Epithelial cell of proximal tubule (primary cell): ENCODE results near the gene TP53TG5. TPM values are rescaled to one million over a fixed set of nuclear protein-coding genes. Genes with fewer than 3 reads are reported as not detected.

Experiments
- DNase-seq: peaks from one replicate; pipeline ENCODE4 v3.0.0-alpha.2; 2011; ENCODE audit warnings: low read depth
- H3K4me3 ChIP-seq: 2 replicates; pipeline ENCODE4 v1.5.1; 2011; ENCODE audit warnings: low read depth, mild to moderate bottlenecking, low read length
- total RNA-seq: library from RNA; depleted of rRNA; stranded (reverse); fragments of >200 nt; gene quantifications from 2 replicates; pipeline ENCODE4 v1.2.3, GENCODE V29; 2015
- TF ChIP-seq, protein P1 (sequence below): conservative IDR thresholded peaks from 2 replicates; pipeline ENCODE4 v1.5.1; 2012; ENCODE audit warnings: low read depth, mild to moderate bottlenecking, low read length

The TP53TG5 gene
- total RNA-seq, 1 donor from 2014 or later: not detected

DNA sequence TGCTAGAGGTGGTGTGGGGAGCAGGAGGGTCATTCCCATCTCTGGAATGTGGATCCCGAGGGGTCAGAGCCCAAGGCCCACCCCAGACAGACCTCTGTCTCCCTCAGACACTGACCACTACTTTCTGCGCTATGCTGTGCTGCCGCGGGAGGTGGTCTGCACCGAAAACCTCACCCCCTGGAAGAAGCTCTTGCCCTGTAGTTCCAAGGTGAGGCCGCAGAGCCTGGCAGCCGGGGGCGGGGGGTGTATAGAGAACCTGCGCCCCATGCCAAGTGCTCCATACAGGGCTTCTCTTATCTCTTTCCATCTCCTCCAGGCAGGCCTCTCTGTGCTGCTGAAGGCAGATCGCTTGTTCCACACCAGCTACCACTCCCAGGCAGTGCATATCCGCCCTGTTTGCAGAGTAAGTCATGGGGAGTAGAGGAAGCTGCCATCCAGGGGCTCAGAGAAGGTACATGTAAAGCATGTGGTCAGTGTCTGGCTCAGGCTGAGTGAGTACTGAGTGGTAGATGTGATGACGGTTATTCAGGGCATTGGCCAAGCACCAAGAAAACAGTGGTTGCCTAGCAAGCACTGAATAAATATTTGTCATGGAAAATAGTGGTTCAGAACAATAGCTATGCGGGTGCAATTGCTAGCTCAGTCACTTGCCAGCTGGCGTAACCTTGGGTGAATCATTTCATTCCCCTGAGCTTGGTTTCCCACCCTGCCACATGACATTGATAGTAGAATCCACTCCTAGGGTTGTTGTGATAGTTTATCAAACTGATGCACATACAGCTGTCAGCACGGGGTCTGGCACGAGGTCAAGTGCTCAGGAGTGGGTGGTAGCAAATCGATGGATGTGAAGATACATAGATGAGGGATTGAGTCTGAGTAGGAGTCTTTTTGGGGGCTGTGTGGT is 41.3 kb upstream of the TP53TG5 start:
- DNase-seq: peak; percentile 92
- TF ChIP-seq, protein P1, sequence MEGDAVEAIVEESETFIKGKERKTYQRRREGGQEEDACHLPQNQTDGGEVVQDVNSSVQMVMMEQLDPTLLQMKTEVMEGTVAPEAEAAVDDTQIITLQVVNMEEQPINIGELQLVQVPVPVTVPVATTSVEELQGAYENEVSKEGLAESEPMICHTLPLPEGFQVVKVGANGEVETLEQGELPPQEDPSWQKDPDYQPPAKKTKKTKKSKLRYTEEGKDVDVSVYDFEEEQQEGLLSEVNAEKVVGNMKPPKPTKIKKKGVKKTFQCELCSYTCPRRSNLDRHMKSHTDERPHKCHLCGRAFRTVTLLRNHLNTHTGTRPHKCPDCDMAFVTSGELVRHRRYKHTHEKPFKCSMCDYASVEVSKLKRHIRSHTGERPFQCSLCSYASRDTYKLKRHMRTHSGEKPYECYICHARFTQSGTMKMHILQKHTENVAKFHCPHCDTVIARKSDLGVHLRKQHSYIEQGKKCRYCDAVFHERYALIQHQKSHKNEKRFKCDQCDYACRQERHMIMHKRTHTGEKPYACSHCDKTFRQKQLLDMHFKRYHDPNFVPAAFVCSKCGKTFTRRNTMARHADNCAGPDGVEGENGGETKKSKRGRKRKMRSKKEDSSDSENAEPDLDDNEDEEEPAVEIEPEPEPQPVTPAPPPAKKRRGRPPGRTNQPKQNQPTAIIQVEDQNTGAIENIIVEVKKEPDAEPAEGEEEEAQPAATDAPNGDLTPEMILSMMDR: no peak
- no peak overlapping the region for H3K4me3 ChIP-seq

DNA sequence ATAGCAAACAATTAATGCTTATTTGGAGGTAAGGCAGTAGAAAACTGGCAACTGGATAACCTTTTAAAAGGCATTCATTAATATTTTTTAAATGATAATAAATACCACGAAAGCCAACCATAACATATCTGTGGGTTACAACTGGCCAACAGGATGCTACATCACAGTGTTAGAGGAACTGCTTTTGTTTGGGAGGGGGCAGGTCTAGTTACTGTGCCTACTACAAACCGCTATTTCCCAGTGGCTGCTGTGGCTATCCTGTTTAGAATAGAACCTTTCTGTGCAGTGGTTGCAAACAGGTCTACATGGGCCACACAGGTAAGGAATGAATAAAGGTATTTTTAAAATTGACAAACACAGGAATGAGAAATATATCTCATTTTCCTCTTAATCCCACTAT is 38.8 kb upstream of the TP53TG5 start:
- no peak for DNase-seq
- TF ChIP-seq, protein P1: no peak
- H3K4me3 ChIP-seq: peak overlapping the region; percentile 85

DNA sequence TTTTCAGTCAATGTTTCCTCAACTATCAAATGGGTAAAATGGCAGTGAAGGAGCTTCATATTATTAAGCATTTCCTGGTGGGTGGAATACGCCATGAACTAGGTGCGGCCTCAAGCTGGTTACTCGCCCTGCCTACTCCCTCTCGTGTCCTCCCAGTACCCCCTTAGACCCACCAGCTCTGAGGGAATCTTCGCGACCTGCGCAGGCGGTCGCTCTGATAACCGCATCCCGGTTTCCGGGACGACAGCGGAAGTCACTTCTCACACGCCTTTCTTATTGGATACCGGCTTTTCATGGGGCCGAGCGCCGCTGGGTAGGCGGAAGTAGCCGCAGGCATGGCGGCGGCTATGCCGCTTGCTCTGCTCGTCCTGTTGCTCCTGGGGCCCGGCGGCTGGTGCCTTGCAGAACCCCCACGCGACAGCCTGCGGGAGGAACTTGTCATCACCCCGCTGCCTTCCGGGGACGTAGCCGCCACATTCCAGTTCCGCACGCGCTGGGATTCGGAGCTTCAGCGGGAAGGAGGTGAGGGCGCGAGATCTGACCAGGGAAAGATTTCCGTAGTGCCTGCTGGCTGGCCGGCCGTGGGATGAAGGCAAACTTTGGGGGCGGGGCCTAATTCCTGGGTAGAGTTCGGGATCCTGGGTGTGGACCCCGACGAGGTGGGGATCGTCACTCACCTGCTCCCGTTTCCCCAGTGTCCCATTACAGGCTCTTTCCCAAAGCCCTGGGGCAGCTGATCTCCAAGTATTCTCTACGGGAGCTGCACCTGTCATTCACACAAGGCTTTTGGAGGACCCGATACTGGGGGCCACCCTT is 37.9 kb upstream of the TP53TG5 start, which contains the start of gene PIGT:
PIGT (plus strand) TSS at position 320 of the 816 bp plus-strand sequence; CDS start at position 336, 16 bp downstream.
- no peak for DNase-seq
- H3K4me3 ChIP-seq: peak within 1 kb of the TSS; percentile 85
- TF ChIP-seq, protein P1: no peak

GRCh38 chr20:45413479-45413878 is 35.4 kb upstream of the TP53TG5 start:
- no peak for DNase-seq
- H3K4me3 ChIP-seq: no peak overlapping the region
- TF ChIP-seq, protein P1: no peak

GRCh38 chr20:45412653-45413052 is 34.5 kb upstream of the TP53TG5 start:
- H3K4me3 ChIP-seq: no peak overlapping the region
- DNase-seq: no peak
- TF ChIP-seq, protein P1: no peak

DNA sequence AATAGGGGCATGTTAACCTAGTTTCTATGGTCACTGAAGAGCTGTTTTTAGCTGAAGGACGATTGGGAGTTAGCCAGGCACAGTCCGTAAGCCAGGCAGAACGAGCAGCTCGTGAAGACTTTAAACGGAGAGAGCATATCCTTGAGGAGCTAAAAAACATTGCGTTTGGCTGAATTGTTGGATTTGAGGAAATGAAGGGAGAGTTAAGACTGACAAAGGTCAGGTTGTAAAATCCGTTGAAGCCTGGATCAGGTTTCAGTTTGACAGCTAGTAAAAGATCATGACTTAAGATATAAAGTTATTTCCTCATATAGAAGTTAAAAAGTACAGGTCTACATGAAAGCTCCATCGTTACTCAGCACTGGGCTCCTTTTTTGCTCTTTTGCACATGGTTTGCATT is 32.8 kb upstream of the TP53TG5 start:
- DNase-seq: no peak
- H3K4me3 ChIP-seq: no peak overlapping the region
- TF ChIP-seq, protein P1: no peak
